Fibroblast of the aortic adventitia (primary cell): ENCODE data around the gene EIF2D. TPM values are rescaled to one million over a fixed set of nuclear protein-coding genes. Genes with fewer than 3 reads are reported as not detected.

Experiments
- DNase-seq: peaks from one replicate; pipeline ENCODE4 v3.0.0-alpha.2; 2010; ENCODE audit warnings: low read depth
- H3K4me3 ChIP-seq: 2 replicates; pipeline ENCODE4 v1.5.1; 2011; ENCODE audit warnings: low read depth, mild to moderate bottlenecking, control low read depth, low read length, moderate library complexity
- CTCF ChIP-seq: IDR thresholded peaks from 2 replicates; pipeline ENCODE4 v1.5.1; 2011; ENCODE audit warnings: mild to moderate bottlenecking, low read length, control low read depth, inconsistent platforms; ENCODE audit not compliant: insufficient read depth
- total RNA-seq: library from RNA; depleted of rRNA; stranded (reverse); fragments of >200 nt; gene quantifications from 2 replicates; pipeline ENCODE4 v1.2.3, GENCODE V29; 2012; ENCODE audit warnings: low replicate concordance

The EIF2D gene
- total RNA-seq, 1 donor: 42.5 TPM

GRCh38 chr1:206588492-206588891 is 23.8 kb downstream of the EIF2D start:
- no peak for DNase-seq
- no peak overlapping the region for H3K4me3 ChIP-seq
- TF ChIP-seq CTCF: no peak

GRCh38 chr1:206587904-206588303 is 24.4 kb downstream of the EIF2D start:
- no peak for DNase-seq
- no peak for TF ChIP-seq CTCF
- H3K4me3 ChIP-seq: no peak overlapping the region

GRCh38 chr1:206586501-206587445 is 25.5 kb downstream of the EIF2D start:
- no peak for TF ChIP-seq CTCF
- DNase-seq: no peak
- no peak overlapping the region for H3K4me3 ChIP-seq

- no peak for TF ChIP-seq CTCF
- H3K4me3 ChIP-seq: no peak overlapping the region
- no peak for DNase-seq
These were observed 27.6 kb downstream of the EIF2D start for GRCh38 chr1:206584683-206585082.

GRCh38 chr1:206583707-206584648 is 28.3 kb downstream of the EIF2D start:
- H3K4me3 ChIP-seq: no peak overlapping the region
- peak; percentile 91 for TF ChIP-seq CTCF
- DNase-seq: peak; percentile 79

- H3K4me3 ChIP-seq: no peak overlapping the region
- DNase-seq: no peak
- no peak for TF ChIP-seq CTCF
These were observed 29.1 kb downstream of the EIF2D start for GRCh38 chr1:206582971-206583706.
